HL-60 (cell line): ENCODE measurements around the gene OS9.
"Not testable (repeated sequence)": the region's sequence is repeated elsewhere in the genome, so short reads cannot be mapped to it uniquely, and the experiment has no call there.

Experiments
- DNase-seq, 2 experiments: peaks; one replicate each; pipeline ENCODE4 v3.0.0-alpha.2; 2010 to 2020; ENCODE audit warnings: low read depth in 1 of 2, low spot score in 1 of 2
- H3K27ac ChIP-seq: fragments of 250-450 bp; sonication (Bioruptor Pico); replicated peaks from 2 replicates; pipeline ENCODE4 v1.5.1; 2020; ENCODE audit warnings: mild to moderate bottlenecking, moderate library complexity
- H3K27me3 ChIP-seq: fragments of 250-450 bp; sonication (Bioruptor Pico); 2 replicates; pipeline ENCODE4 v1.5.1; 2021; ENCODE audit warnings: mild to moderate bottlenecking, moderate library complexity; ENCODE audit not compliant: insufficient read depth, poor library complexity, severe bottlenecking
- H3K4me3 ChIP-seq: replicated peaks from 2 replicates; pipeline ENCODE4 v1.5.1; 2011; ENCODE audit warnings: mild to moderate bottlenecking, control low read depth, low read length; ENCODE audit not compliant: insufficient read depth
- GABPA ChIP-seq: IDR thresholded peaks from 2 replicates; pipeline ENCODE4 v1.6.1; 2012; ENCODE audit warnings: low read depth
- POLR2AphosphoS5 ChIP-seq: IDR thresholded peaks from 2 replicates; pipeline ENCODE4 v1.6.1; 2012; ENCODE audit warnings: low read depth
- SPI1 ChIP-seq: IDR thresholded peaks from 2 replicates; pipeline ENCODE4 v1.6.1; 2012; ENCODE audit warnings: low read depth, mild to moderate bottlenecking, borderline replicate concordance
- long read RNA-seq: library from polyadenylated mRNA; unstranded; transcript quantifications from one replicate; pipeline ENCODE4 v2.0.0, GENCODE V29; 2020
- TF ChIP-seq, protein P1 (sequence below): IDR thresholded peaks from 2 replicates; pipeline ENCODE4 v1.6.1; 2012; ENCODE audit warnings: low read depth; ENCODE audit not compliant: insufficient replicate concordance
- TF ChIP-seq, protein P2 (sequence below): IDR thresholded peaks from one replicate; pipeline ENCODE4 v1.5.1; 2011; ENCODE audit warnings: low read length, control low read depth, inconsistent platforms; ENCODE audit not compliant: insufficient read depth

Gene OS9, protein sequence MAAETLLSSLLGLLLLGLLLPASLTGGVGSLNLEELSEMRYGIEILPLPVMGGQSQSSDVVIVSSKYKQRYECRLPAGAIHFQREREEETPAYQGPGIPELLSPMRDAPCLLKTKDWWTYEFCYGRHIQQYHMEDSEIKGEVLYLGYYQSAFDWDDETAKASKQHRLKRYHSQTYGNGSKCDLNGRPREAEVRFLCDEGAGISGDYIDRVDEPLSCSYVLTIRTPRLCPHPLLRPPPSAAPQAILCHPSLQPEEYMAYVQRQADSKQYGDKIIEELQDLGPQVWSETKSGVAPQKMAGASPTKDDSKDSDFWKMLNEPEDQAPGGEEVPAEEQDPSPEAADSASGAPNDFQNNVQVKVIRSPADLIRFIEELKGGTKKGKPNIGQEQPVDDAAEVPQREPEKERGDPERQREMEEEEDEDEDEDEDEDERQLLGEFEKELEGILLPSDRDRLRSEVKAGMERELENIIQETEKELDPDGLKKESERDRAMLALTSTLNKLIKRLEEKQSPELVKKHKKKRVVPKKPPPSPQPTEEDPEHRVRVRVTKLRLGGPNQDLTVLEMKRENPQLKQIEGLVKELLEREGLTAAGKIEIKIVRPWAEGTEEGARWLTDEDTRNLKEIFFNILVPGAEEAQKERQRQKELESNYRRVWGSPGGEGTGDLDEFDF
- long read RNA-seq, transcript OS9-201 (14 exons, 2,505 nt): minor isoform, 83 of 1,028 reads
- long read RNA-seq, transcript OS9-202 (15 exons, 2,691 nt): major isoform, 412 of 1,028 reads
- long read RNA-seq, transcript OS9-220 (14 exons, 2,135 nt): minor isoform, 190 of 1,028 reads
- long read RNA-seq, transcript OS9-204 (15 exons, 2,091 nt): minor isoform, 27 of 1,028 reads
- long read RNA-seq, partial matches to known transcripts: 57 of 1,028 reads
- long read RNA-seq, other reads (novel, unspliced or antisense): 244 of 1,028 reads

DNA sequence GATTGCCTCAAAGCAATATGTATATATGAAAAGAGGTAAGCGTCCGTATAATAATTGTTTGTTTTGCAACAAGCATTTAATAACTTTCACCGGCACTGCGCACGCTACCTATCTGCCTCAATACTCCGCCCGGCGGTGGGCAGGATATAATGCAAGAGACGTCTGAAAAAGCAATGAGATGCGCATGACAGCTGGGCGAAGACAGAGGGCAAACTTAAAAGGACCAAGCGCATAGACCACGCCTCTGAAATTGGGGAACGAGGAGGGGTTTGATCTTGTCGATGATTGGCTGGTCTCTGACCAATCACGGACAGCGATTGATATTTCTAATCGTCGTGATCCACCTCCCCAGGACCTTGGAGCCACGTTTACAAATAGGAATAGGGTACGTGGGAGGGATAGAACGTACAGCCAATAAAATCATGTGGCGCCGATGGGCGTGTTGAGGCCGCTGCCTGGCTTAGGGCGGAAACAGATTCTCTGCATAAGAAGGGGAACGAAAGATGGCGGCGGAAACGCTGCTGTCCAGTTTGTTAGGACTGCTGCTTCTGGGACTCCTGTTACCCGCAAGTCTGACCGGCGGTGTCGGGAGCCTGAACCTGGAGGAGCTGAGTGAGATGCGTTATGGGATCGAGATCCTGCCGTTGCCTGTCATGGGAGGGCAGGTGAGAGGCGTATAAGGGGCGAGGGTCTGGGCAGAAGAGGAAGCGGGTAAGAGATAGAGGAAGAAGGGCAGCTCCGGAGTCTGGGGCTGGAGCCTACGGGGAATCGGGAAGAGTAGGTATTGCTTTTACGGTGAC, at the start of gene OS9:
Gene OS9 (plus strand): TSS at position 474 of the 800 bp plus-strand sequence. CDS start 30 bp downstream, at position 504.
- DNase-seq: peak; percentile 99 to 100
- peak within 1 kb of the TSS; percentile 67 for H3K4me3 ChIP-seq
- H3K27me3 ChIP-seq: peaks cover 5% of the 10 kb centered on the region
- H3K27ac ChIP-seq: peak within 1 kb of the TSS; percentile 82
- TF ChIP-seq, protein P1, sequence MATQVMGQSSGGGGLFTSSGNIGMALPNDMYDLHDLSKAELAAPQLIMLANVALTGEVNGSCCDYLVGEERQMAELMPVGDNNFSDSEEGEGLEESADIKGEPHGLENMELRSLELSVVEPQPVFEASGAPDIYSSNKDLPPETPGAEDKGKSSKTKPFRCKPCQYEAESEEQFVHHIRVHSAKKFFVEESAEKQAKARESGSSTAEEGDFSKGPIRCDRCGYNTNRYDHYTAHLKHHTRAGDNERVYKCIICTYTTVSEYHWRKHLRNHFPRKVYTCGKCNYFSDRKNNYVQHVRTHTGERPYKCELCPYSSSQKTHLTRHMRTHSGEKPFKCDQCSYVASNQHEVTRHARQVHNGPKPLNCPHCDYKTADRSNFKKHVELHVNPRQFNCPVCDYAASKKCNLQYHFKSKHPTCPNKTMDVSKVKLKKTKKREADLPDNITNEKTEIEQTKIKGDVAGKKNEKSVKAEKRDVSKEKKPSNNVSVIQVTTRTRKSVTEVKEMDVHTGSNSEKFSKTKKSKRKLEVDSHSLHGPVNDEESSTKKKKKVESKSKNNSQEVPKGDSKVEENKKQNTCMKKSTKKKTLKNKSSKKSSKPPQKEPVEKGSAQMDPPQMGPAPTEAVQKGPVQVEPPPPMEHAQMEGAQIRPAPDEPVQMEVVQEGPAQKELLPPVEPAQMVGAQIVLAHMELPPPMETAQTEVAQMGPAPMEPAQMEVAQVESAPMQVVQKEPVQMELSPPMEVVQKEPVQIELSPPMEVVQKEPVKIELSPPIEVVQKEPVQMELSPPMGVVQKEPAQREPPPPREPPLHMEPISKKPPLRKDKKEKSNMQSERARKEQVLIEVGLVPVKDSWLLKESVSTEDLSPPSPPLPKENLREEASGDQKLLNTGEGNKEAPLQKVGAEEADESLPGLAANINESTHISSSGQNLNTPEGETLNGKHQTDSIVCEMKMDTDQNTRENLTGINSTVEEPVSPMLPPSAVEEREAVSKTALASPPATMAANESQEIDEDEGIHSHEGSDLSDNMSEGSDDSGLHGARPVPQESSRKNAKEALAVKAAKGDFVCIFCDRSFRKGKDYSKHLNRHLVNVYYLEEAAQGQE: peak; percentile 75
- peak; percentile 80 for TF ChIP-seq SPI1
- peak; percentile 92 for TF ChIP-seq POLR2AphosphoS5
- peak; percentile 20; the same call in 1 of the 2 replicates for TF ChIP-seq GABPA
- TF ChIP-seq, protein P2, sequence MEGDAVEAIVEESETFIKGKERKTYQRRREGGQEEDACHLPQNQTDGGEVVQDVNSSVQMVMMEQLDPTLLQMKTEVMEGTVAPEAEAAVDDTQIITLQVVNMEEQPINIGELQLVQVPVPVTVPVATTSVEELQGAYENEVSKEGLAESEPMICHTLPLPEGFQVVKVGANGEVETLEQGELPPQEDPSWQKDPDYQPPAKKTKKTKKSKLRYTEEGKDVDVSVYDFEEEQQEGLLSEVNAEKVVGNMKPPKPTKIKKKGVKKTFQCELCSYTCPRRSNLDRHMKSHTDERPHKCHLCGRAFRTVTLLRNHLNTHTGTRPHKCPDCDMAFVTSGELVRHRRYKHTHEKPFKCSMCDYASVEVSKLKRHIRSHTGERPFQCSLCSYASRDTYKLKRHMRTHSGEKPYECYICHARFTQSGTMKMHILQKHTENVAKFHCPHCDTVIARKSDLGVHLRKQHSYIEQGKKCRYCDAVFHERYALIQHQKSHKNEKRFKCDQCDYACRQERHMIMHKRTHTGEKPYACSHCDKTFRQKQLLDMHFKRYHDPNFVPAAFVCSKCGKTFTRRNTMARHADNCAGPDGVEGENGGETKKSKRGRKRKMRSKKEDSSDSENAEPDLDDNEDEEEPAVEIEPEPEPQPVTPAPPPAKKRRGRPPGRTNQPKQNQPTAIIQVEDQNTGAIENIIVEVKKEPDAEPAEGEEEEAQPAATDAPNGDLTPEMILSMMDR: peak; percentile 64

DNA sequence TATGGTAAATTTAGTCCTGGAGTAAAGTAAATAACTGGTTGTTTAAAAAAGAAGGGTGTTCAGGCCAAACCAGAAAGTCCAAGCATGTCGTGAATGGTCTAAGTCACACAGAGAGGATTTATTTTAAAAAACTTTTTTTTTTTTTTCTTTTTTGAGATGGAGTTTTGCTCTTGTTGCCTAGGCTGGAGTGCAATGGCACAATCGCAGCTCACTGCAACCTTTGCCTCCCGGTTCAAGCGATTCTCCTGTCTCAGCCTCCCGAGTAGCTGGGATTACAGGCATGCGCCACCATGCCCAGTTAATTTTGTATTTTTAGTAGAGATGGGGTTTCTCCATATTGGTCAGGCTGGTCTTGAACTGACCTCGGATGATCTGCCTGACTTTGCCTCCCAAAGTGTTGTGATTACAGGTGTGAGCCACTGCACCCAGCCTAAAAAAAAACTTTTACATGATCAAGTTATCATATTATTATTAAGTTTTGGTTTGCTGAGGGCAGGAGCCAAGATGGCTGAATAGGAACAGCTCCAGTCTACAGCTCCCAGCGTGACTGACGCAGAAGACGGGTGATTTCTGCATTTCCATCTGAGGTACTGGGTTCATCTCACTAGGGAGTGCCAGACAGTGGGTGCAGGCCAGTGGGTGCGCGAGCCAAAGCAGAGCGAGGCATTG, 47.8 kb upstream of the OS9 start:
- not testable (repeated sequence) for H3K27ac ChIP-seq, H3K27me3 ChIP-seq, H3K4me3 ChIP-seq, DNase-seq

DNA sequence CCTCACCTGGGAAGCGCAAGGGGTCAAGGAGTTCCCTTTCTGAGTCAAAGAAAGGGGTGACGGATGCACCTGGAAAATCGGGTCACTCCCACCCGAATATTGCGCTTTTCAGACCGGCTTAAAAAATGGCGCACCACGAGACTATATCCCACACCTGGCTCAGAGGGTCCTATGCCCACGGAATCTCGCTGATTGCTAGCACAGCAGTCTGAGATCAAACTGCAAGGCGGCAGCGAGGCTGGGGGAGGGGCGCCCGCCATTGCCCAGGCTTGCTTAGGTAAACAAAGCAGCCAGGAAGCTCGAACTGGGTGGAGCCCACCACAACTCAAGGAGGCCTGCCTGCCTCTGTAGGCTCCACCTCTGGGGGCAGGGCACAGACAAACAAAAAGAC, 47.3 kb upstream of the OS9 start:
- not testable (repeated sequence) for H3K27ac ChIP-seq, H3K27me3 ChIP-seq, H3K4me3 ChIP-seq, DNase-seq

DNA sequence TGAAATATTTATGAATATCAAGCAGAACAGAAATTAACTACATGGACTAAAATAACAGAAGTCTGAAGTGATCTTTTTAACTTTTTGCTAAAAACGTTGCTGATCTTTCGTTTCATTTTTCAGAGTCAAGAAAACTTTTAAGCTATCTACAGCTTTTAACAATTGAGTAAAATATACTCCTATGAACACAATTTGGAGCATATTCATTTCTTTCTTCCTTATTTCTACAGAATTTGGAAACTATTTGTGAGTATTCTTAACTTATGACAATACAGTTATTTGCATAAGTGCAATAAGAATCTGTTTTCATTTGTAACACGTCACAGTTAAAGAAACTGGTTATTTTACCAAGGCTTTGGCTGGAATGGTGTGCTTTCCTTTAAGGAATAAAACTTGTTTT, 39.9 kb upstream of the OS9 start:
- H3K4me3 ChIP-seq: no peak overlapping the region
- no peak for DNase-seq
- H3K27me3 ChIP-seq: no peaks in the 10 kb centered on the region
- TF ChIP-seq, protein P2: no peak
- no peak overlapping the region for H3K27ac ChIP-seq
